GM10248 (cell line): ENCODE measurements around the gene ROBO1.
"Not testable (repeated sequence)": the region's sequence is repeated elsewhere in the genome, so short reads cannot be mapped to it uniquely, and the experiment has no call there.

Experiments used
- CTCF ChIA-PET: fragments of 300-600 bp; sonication (Branson Sonifier 250); formaldehyde crosslinking; extraction: SDS; loops from one replicate; lab custom pipeline; 2021; ENCODE audit warnings: antibody characterized with exemption; lab: Yijun Ruan, JAX
- POLR2A ChIA-PET: fragments of 350-650 bp; sonication (Branson Sonifier 250); formaldehyde crosslinking; extraction: SDS; loops from one replicate; lab custom pipeline; 2020; ENCODE audit warnings: antibody characterized with exemption; lab: Yijun Ruan, JAX
- DNase-seq: peaks from one replicate; pipeline ENCODE4 v3.0.0; 2012; ENCODE audit errors: extremely low spot score
- TF ChIP-seq, protein P1 (sequence below): IDR thresholded peaks from 2 replicates; pipeline ENCODE4 v1.5.1; 2012; ENCODE audit warnings: mild to moderate bottlenecking, low read depth; ENCODE audit errors: extremely low read depth, missing control alignments, control extremely low read depth

The ROBO1 gene

DNA sequence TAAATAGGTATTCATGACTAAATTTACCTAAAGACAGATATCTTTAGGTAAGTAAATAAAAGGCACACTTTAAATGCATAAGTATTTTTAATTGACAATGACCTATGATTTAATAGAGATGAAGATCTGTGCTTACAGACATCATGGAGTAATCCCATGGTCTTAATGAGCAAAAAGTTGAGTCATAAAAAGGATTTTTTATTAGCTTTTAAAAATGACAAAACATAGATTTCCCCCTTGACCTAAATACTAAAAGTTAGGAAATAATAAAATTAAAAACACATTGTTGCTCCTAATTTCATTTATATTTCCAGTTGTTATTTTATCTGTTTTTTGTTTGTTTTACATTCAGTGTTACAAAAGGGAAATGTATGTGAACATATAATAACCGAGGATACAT lies 1005.7 kb downstream of the ROBO1 start:
- TF ChIP-seq, protein P1, sequence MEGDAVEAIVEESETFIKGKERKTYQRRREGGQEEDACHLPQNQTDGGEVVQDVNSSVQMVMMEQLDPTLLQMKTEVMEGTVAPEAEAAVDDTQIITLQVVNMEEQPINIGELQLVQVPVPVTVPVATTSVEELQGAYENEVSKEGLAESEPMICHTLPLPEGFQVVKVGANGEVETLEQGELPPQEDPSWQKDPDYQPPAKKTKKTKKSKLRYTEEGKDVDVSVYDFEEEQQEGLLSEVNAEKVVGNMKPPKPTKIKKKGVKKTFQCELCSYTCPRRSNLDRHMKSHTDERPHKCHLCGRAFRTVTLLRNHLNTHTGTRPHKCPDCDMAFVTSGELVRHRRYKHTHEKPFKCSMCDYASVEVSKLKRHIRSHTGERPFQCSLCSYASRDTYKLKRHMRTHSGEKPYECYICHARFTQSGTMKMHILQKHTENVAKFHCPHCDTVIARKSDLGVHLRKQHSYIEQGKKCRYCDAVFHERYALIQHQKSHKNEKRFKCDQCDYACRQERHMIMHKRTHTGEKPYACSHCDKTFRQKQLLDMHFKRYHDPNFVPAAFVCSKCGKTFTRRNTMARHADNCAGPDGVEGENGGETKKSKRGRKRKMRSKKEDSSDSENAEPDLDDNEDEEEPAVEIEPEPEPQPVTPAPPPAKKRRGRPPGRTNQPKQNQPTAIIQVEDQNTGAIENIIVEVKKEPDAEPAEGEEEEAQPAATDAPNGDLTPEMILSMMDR = no peak
- DNase-seq = no peak
- CTCF ChIA-PET = no interaction called here
- POLR2A ChIA-PET = no interaction called here

DNA sequence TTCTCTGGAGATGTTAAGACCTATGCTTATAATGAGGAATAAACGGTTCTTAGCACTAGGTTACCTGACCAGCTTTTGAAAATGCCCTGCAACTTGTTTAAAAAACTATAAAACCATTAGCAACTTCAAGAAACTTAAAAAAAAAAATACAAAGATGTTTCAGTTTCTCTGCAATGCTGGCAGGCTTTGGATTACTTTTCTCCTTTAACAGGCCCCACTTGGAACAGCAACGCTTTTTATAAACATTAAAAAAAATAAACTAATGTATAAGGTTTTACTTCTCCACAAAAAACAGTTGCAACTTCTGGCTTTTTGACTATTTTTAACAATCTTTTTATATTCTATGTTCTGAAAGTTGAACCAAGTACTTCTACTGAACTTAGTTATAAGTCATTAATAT lies 1006.7 kb downstream of the ROBO1 start:
- TF ChIP-seq, protein P1 = no peak
- ChIA-PET CTCF (no interaction called here), POLR2A (no interaction called here)
- no peak for DNase-seq

DNA sequence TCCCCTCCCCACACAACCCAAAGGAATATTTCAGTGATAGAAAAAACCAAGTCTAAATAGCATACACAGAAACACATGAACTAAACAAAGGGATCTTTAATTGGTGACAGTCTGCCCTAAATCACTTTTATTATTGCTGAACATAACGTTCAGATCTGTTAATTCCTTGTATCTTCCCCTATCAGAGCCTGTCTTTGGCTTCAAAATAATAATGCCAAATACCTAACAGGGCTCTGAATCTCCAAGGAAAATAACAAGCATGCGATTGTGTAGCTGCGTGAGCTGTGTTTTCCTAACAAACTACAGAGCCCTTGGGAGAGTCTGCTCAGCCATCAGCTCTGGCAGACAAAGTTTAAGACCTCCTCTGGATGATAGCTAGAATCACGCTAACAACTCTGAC lies 1010.1 kb downstream of the ROBO1 start:
- CTCF ChIA-PET = no interaction called here
- TF ChIP-seq, protein P1 = no peak

DNA sequence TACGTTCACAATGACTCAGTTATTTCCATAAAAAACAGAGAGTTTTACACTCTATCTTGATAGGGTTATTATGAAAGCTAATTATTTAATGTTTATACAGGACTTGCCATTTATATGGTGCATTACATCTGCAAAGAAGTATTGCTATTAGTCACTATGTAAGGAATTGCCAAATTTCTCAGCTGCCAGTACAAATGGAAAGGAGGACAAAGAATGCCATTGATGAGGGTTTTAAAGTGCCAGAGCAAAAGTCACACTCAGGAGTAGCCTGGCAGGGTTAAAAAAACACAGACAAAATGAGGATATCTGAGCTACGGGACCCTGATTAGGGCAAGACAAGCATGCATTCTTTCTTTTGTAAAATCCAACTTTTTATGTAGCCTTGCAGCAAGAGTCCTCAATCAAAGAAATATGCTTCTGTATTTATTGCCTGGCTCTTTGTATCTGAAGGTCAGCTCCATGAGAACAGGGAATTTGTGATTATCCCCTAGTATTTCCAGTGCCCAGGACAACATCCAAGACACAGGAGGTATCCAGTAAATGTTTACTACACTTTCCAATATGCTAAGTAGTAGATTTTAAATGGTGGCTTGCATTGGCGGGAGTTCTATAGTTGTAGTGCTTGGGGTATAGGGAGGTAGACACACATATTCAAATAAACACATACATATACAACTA lies 1013.6 kb downstream of the ROBO1 start:
- ChIA-PET CTCF (interaction anchor here (1.3 kb wide), 1 partner anchor 21 kb away, joined by 3 read pairs; no protein-coding TSS in a partner anchor), POLR2A (no interaction called here)
- TF ChIP-seq, protein P1 = no peak
- no peak for DNase-seq

More for the DNA sequence above, 1010.1 kb downstream of the ROBO1 start:
- no peak for DNase-seq
- POLR2A ChIA-PET = no interaction called here

DNA sequence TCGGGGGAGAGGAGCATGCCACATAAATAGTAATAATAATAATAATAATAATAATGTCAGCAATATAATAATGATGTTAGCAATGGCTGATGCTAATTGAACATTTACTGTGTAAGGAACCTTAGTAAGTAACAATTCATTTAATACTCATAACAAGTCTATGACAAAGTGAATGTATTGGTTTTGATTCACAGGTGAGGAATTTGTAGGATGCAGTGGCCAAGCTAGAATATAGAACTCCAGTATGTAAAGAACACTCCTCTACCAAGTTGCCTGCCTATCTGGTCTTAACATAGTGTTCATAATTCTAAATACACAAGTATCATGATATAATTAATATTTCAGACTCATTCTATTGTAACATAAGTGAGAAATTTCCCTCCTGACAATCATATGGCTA lies 1016.5 kb downstream of the ROBO1 start:
- TF ChIP-seq, protein P1 = no peak
- ChIA-PET CTCF (no interaction called here), POLR2A (no interaction called here)
- DNase-seq = no peak

DNA sequence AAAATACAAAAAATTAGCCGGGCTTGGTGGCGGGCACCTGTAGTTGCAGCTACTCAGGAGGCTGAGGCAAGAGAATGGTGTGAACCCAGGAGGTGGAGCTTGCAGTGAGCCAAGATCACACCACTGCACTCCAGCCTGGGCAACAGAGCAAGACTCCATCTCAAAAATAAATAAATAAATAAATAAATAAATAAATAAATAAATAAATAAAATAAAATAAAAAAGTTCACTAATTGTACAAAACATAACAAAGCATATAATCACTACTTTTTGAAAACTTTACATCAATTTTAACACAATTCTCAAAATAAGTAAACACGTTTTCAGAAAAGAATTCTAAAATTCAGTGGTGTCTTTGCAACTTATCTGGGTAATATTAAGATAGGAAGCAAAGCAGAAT lies 1017.5 kb downstream of the ROBO1 start:
- CTCF ChIA-PET, DNase-seq, POLR2A ChIA-PET: not testable (repeated sequence)

DNA sequence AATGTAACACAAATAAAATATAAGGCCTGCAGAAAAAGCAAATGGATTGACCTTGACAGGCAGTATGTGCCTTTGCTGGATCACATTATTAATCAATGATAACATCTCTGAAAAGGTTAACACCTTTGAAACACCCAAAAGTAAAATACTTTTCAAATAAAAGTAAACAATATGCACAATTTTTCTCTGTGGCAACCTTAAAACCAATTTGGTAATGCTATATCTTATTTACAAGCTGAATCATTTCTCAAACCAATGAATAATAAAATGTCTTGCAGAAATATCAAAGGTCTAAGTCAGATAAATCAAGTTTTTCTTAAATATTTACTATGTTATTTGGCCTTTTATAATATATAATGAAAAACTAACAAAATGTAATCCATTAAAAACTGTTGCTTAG lies 1018.7 kb downstream of the ROBO1 start:
- CTCF ChIA-PET = no interaction called here
- DNase-seq = no peak
- POLR2A ChIA-PET = no interaction called here
- TF ChIP-seq, protein P1 = no peak
